Measurements from ENCODE around the gene BEST1. TPM values are rescaled to one million over a fixed set of nuclear protein-coding genes. Genes with fewer than 3 reads are reported as not detected.

BEST1 gene
- total RNA-seq, 1 experiment from 2014 or later = 2.3 TPM

DNA sequence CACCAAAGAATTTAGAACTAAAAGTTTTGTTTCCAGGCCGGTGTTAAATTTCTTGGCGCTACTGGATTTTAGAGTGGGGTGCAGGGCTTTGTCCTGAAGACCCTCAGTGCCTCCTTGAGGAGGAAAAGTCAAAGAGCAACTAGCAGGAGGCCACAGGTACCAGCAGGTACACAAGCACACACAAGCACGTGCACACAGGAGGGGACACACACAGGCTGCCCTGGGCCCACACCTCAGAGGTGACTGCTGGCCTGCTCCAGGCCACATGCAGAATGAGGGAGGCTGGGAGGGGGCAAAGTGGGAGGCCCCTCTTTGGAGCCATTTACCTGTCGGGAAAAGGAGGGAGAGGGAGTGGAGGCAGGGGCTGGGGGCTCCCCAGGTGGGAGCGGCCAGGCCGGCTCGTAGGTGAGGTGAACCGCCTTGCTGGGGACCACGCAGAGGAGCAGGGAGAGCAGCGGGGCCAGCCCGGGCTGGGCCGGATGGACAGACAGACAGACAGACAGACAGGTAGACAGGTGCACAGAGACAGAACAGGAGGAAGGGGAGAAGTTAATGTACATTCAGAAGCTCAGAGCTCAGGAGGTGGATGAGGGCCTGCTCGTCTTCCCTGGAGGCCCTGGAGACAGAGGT is 45.0 kb upstream of the BEST1 start:
- ATAC-seq (no peak), DNase-seq (ENCODE audit: low read depth, low spot score) (no peak)
- Histone ChIP-seq H3K9ac (ENCODE audit: low read length) (no peak overlapping the region), H3K4me1 (ENCODE audit: control insufficient read depth in 1 of 2, insufficient read depth in 2 of 2, low read length in 2 of 2) (no peaks in the 10 kb centered on the region), H3K9me2 (ENCODE audit: insufficient read depth) (no peaks in the 10 kb centered on the region), H3K27ac (ENCODE audit: low read depth, low read length) (no peak overlapping the region), H4K20me1 (ENCODE audit: insufficient read depth) (no peaks in the 10 kb centered on the region), H3K27me3 (ENCODE audit: insufficient read depth, low read length) (no peaks in the 10 kb centered on the region), H2AFZ (ENCODE audit: low read depth, low read length, poor library complexity, severe bottlenecking) (no peak overlapping the region), H3K4me3 (replicated peaks in 1 of 2; ENCODE audit: low read depth in 1 of 2, low read length in 2 of 2) (no peak overlapping the region), H3K36me3 (ENCODE audit: control insufficient read depth in 1 of 2, insufficient read depth in 2 of 2, low read length in 2 of 2) (0 out of 4 replicates have a peak, but pooled peaks cover 0 to 3% of the 10 kb centered on the region in 2 experiments), H3K9me3 (ENCODE audit: control insufficient read depth in 1 of 2, insufficient read depth in 1 of 2, low read depth in 1 of 2, low read length in 2 of 2) (no peaks in the 10 kb centered on the region), H3K4me2 (ENCODE audit: low read length) (no peak overlapping the region), H3K79me2 (ENCODE audit: insufficient read depth, low read length) (no peaks in the 10 kb centered on the region)
- ChIA-PET RAD21 (ENCODE audit: low non-redundant PET in 1 of 2, low total read pairs in 2 of 2, uncharacterized antibody in 2 of 2, unreplicated experiment in 2 of 2) (no interaction called here), CTCF (no interaction called here), POLR2A (no interaction called here)
- BruUV-seq (replicated peaks) = no TSS peak
- TF ChIP-seq ZFX (IDR thresholded peaks at IDR 0.05) (no peak), EZH2 (IDR thresholded peaks at IDR 0.05) (no peak), POLR2A (IDR thresholded peaks at IDR 0.05; ENCODE audit: borderline replicate concordance, extremely low read depth, insufficient read depth, insufficient read length) (no peak), POLR2AphosphoS5 (IDR thresholded peaks at IDR 0.05; ENCODE audit: low read depth, low read length) (no peak), SRF (IDR thresholded peaks at IDR 0.05; ENCODE audit: low read depth) (no peak), ELF1 (IDR thresholded peaks at IDR 0.05; ENCODE audit: borderline replicate concordance, low read depth) (no peak), CEBPB (IDR thresholded peaks at IDR 0.05; ENCODE audit: low read depth) (no peak), EZH2phosphoT487 (IDR thresholded peaks at IDR 0.05; ENCODE audit: borderline replicate concordance) (no peak), CBX3 (IDR thresholded peaks at IDR 0.05; ENCODE audit: low read depth) (no peak), ZNF274 (IDR thresholded peaks at IDR 0.05; ENCODE audit: low read depth, low read length) (no peak), JUND (IDR thresholded peaks at IDR 0.05) (no peak), SIN3A (IDR thresholded peaks at IDR 0.05; ENCODE audit: low read depth) (no peak), TCF7L2 (IDR thresholded peaks at IDR 0.05; ENCODE audit: borderline replicate concordance, extremely low read depth, insufficient read depth, insufficient read length) (no peak), FOSL1 (IDR thresholded peaks at IDR 0.05; ENCODE audit: low read depth) (no peak)
- TF ChIP-seq, protein P1, sequence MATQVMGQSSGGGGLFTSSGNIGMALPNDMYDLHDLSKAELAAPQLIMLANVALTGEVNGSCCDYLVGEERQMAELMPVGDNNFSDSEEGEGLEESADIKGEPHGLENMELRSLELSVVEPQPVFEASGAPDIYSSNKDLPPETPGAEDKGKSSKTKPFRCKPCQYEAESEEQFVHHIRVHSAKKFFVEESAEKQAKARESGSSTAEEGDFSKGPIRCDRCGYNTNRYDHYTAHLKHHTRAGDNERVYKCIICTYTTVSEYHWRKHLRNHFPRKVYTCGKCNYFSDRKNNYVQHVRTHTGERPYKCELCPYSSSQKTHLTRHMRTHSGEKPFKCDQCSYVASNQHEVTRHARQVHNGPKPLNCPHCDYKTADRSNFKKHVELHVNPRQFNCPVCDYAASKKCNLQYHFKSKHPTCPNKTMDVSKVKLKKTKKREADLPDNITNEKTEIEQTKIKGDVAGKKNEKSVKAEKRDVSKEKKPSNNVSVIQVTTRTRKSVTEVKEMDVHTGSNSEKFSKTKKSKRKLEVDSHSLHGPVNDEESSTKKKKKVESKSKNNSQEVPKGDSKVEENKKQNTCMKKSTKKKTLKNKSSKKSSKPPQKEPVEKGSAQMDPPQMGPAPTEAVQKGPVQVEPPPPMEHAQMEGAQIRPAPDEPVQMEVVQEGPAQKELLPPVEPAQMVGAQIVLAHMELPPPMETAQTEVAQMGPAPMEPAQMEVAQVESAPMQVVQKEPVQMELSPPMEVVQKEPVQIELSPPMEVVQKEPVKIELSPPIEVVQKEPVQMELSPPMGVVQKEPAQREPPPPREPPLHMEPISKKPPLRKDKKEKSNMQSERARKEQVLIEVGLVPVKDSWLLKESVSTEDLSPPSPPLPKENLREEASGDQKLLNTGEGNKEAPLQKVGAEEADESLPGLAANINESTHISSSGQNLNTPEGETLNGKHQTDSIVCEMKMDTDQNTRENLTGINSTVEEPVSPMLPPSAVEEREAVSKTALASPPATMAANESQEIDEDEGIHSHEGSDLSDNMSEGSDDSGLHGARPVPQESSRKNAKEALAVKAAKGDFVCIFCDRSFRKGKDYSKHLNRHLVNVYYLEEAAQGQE (IDR thresholded peaks at IDR 0.05; ENCODE audit: low read depth) = no peak
- TF ChIP-seq, protein P2, sequence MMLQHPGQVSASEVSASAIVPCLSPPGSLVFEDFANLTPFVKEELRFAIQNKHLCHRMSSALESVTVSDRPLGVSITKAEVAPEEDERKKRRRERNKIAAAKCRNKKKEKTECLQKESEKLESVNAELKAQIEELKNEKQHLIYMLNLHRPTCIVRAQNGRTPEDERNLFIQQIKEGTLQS (IDR thresholded peaks at IDR 0.05) = no peak
- TF ChIP-seq, protein P3, sequence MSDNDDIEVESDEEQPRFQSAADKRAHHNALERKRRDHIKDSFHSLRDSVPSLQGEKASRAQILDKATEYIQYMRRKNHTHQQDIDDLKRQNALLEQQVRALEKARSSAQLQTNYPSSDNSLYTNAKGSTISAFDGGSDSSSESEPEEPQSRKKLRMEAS (IDR thresholded peaks at IDR 0.05) = no peak
- intact Hi-C loops (cut with micrococcal nuclease) = no loop called here

All from HCT116 (cell line).